OCI-LY7 (cell line): ENCODE data around the gene SCT. TPM values are rescaled to one million over a fixed set of nuclear protein-coding genes. Genes with fewer than 3 reads are reported as not detected.

Experiments used
- BruUV-seq: library from RNA; stranded (reverse); fragments of 400-500 nt; replicated peaks from 2 replicates; lab custom pipeline; 2021; lab: Mats Ljungman, UMichigan
- CTCF ChIA-PET: fragments of 300-600 bp; sonication (Branson Sonifier 250); formaldehyde crosslinking; loops from one replicate; lab custom pipeline; 2022; ENCODE audit warnings: antibody characterized with exemption; ENCODE audit not compliant: unreplicated experiment; lab: Charles Lee
- POLR2A ChIA-PET: fragments of 300-600 bp; sonication (Branson Sonifier 250); formaldehyde crosslinking; loops from one replicate; lab custom pipeline; 2022; ENCODE audit warnings: antibody characterized with exemption; lab: Charles Lee
- DNase-seq: peaks from one replicate; pipeline ENCODE4 v3.0.0-alpha.2; 2015; ENCODE audit warnings: low spot score
- H2AFZ ChIP-seq: fragments of 200-600 bp; sonication (generic), shearing (Covaris generic); 2 replicates; pipeline ENCODE4 v1.6.1; 2014; ENCODE audit warnings: mild to moderate bottlenecking, antibody characterized with exemption, low read length, moderate library complexity
- H3K27ac ChIP-seq: fragments of 200-600 bp; sonication (generic); 2 replicates; pipeline ENCODE4 v1.5.1; 2014; ENCODE audit warnings: mixed run types, low read depth, mild to moderate bottlenecking, moderate library complexity, low read length, inconsistent platforms; ENCODE audit not compliant: poor library complexity, severe bottlenecking
- H3K36me3 ChIP-seq: fragments of 200-600 bp; sonication (generic); 2 replicates; pipeline ENCODE4 v1.6.1; 2014; ENCODE audit warnings: mild to moderate bottlenecking, antibody characterized with exemption, low read length, moderate library complexity, mixed read lengths; ENCODE audit not compliant: insufficient read depth
- H3K4me1 ChIP-seq: fragments of 200-600 bp; sonication (generic); 2 replicates; pipeline ENCODE4 v1.5.1; 2014; ENCODE audit warnings: mild to moderate bottlenecking, low read length; ENCODE audit not compliant: insufficient read depth, poor library complexity, severe bottlenecking
- H3K4me2 ChIP-seq: fragments of 200-600 bp; sonication (generic); 2 replicates; pipeline ENCODE4 v1.6.1; 2014; ENCODE audit warnings: mild to moderate bottlenecking, low read length
- H3K4me3 ChIP-seq: fragments of 200-600 bp; sonication (generic); 2 replicates; pipeline ENCODE4 v1.5.1; 2014; ENCODE audit warnings: mild to moderate bottlenecking, low read depth, low read length; ENCODE audit not compliant: poor library complexity, severe bottlenecking
- H3K79me2 ChIP-seq: fragments of 200-600 bp; sonication (generic); 2 replicates; pipeline ENCODE4 v1.6.1; 2016; ENCODE audit warnings: low read depth, mild to moderate bottlenecking, low read length, moderate library complexity, mixed read lengths; ENCODE audit not compliant: insufficient read depth
- H3K9me2 ChIP-seq: fragments of 200-600 bp; sonication (generic); 2 replicates; pipeline ENCODE4 v1.6.1; 2016; ENCODE audit warnings: mild to moderate bottlenecking, low read length, mixed read lengths; ENCODE audit not compliant: insufficient read depth
- H3K9me3 ChIP-seq: fragments of 200-600 bp; sonication (generic); 2 replicates; pipeline ENCODE4 v1.6.1; 2014; ENCODE audit warnings: mild to moderate bottlenecking, mixed run types, low read length, mixed read lengths
- H4K20me1 ChIP-seq: fragments of 200-600 bp; sonication (generic); 2 replicates; pipeline ENCODE4 v1.6.1; 2014; ENCODE audit warnings: mild to moderate bottlenecking, antibody characterized with exemption, low read length, moderate library complexity, mixed read lengths; ENCODE audit not compliant: insufficient read depth
- CTCF ChIP-seq: fragments of 200-600 bp; sonication (generic); conservative IDR thresholded peaks from 2 replicates; pipeline ENCODE4 v1.5.1; 2014; ENCODE audit warnings: mild to moderate bottlenecking, antibody characterized with exemption, low read length, moderate library complexity, mixed read lengths
- EZH2phosphoT487 ChIP-seq: fragments of 200-600 bp; sonication (generic); IDR thresholded peaks from 2 replicates; pipeline ENCODE4 v1.6.1; 2018; ENCODE audit warnings: low read depth, borderline replicate concordance, mild to moderate bottlenecking, mixed run types, antibody characterized with exemption, low read length, moderate library complexity, mixed read lengths
- intact Hi-C: fragments of 100-400 bp; cut with micrococcal nuclease; formaldehyde crosslinking; loops from one replicate; pipeline ENCODE4 v1.10.0; 2022; ENCODE audit not compliant: unreplicated experiment
- total RNA-seq, 2 experiments: library from RNA; depleted of rRNA in 1 of 2; stranded (reverse); fragments of >200 nt in 1 of 2; shearing (Covaris generic) in 1 of 2; gene quantifications; 2 replicates each; pipeline ENCODE4 v1.2.3, GENCODE V29; 2014 to 2022

The SCT gene
- total RNA-seq, 2 experiments from 2014 or later, result not detected

GRCh38 chr11:645536-645935 is 18.6 kb upstream of the SCT start:
- DNase-seq, result no peak
- Histone ChIP-seq H3K4me2 (no peak overlapping the region), H4K20me1 (no peaks in the 10 kb centered on the region), H3K79me2 (no peaks in the 10 kb centered on the region), H3K4me3 (no peak overlapping the region), H3K36me3 (peaks cover 55% of the 10 kb centered on the region), H2AFZ (no peak overlapping the region), H3K27ac (no peak overlapping the region), H3K9me3 (no peaks in the 10 kb centered on the region), H3K4me1 (peaks cover 6% of the 10 kb centered on the region), H3K9me2 (no peaks in the 10 kb centered on the region)
- intact Hi-C loops, result no loop called here
- ChIA-PET POLR2A (no interaction called here), CTCF (no interaction called here)
- BruUV-seq, result no TSS peak
- no peak for TF ChIP-seq EZH2phosphoT487
- no peak for TF ChIP-seq CTCF

- Histone ChIP-seq H3K9me2 (no peaks in the 10 kb centered on the region), H3K9me3 (no peaks in the 10 kb centered on the region), H3K36me3 (peaks cover 47% of the 10 kb centered on the region), H4K20me1 (no peaks in the 10 kb centered on the region), H3K4me1 (peaks cover 9% of the 10 kb centered on the region), H2AFZ (no peak overlapping the region), H3K27ac (no peak overlapping the region), H3K4me2 (no peak overlapping the region), H3K79me2 (no peaks in the 10 kb centered on the region), H3K4me3 (no peak overlapping the region)
- ChIA-PET CTCF (no interaction called here), POLR2A (no interaction called here)
- BruUV-seq, result no TSS peak
- DNase-seq, result no peak
- intact Hi-C loops, result no loop called here
- TF ChIP-seq EZH2phosphoT487, result no peak
These were observed 17.1 kb upstream of the SCT start for GRCh38 chr11:643849-644738.

- DNase-seq, result no peak
- H3K9me3 ChIP-seq, result no peaks in the 10 kb centered on the region
- ChIA-PET CTCF (no interaction called here), POLR2A (no interaction called here)
- H3K4me2 ChIP-seq, result no peak overlapping the region
- no peaks in the 10 kb centered on the region for H3K79me2 ChIP-seq
- no peak overlapping the region for H3K4me3 ChIP-seq
- no peak overlapping the region for H2AFZ ChIP-seq
- no peak for TF ChIP-seq CTCF
- no peak for TF ChIP-seq EZH2phosphoT487
- no TSS peak for BruUV-seq
- no peaks in the 10 kb centered on the region for H3K9me2 ChIP-seq
- H3K36me3 ChIP-seq, result peaks cover 44% of the 10 kb centered on the region; the same call in 1 of the 2 replicates
- peaks cover 9% of the 10 kb centered on the region for H3K4me1 ChIP-seq
- intact Hi-C loops, result no loop called here
- H3K27ac ChIP-seq, result no peak overlapping the region
- H4K20me1 ChIP-seq, result no peaks in the 10 kb centered on the region
These were observed 16.4 kb upstream of the SCT start for GRCh38 chr11:643366-643765.
